ENCODE measurements around the gene PCNT.

DNA sequence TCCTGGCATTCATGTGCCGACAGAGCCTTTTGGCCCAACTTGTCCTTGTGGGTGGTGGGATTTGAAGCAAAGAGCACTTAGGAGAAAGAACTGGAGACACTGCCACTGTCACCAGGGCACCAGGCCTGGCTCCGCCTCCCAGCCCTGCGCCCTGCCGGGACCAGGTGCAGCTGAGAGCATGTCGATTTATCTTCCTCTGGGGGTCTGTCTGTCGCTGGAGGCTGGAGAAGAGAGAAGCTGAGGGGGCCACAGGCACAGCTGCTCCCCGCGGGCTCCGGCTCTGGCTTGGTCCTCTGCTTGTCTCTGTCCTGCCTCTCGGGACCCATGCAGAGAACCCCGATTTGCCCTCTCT lies 28.2 kb downstream of the PCNT start:
- no peak for TF ChIP-seq POLR2A (IDR thresholded peaks at IDR 0.05)
- TF ChIP-seq, protein P1, sequence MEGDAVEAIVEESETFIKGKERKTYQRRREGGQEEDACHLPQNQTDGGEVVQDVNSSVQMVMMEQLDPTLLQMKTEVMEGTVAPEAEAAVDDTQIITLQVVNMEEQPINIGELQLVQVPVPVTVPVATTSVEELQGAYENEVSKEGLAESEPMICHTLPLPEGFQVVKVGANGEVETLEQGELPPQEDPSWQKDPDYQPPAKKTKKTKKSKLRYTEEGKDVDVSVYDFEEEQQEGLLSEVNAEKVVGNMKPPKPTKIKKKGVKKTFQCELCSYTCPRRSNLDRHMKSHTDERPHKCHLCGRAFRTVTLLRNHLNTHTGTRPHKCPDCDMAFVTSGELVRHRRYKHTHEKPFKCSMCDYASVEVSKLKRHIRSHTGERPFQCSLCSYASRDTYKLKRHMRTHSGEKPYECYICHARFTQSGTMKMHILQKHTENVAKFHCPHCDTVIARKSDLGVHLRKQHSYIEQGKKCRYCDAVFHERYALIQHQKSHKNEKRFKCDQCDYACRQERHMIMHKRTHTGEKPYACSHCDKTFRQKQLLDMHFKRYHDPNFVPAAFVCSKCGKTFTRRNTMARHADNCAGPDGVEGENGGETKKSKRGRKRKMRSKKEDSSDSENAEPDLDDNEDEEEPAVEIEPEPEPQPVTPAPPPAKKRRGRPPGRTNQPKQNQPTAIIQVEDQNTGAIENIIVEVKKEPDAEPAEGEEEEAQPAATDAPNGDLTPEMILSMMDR (IDR thresholded peaks at IDR 0.05) = no peak
